DOHH2 (cell line): ENCODE results near the gene ARHGAP19.

Source experiments
- CTCF ChIP-seq: fragments of 200-600 bp; sonication (generic); IDR thresholded peaks from one replicate; pipeline ENCODE4 v1.5.1; 2014; ENCODE audit warnings: antibody characterized with exemption, mild to moderate bottlenecking, low read depth, low read length; ENCODE audit not compliant: poor library complexity, severe bottlenecking
- EZH2phosphoT487 ChIP-seq: fragments of 200-600 bp; sonication (generic); IDR thresholded peaks from 2 replicates; pipeline ENCODE4 v1.6.1; 2017; ENCODE audit warnings: borderline replicate concordance, mild to moderate bottlenecking, antibody characterized with exemption, low read length, moderate library complexity, mixed read lengths

- TF ChIP-seq CTCF (no peak), EZH2phosphoT487 (no peak)
Observed at GRCh38 chr10:97311111-97311626, 18.7 kb upstream of the ARHGAP19 start.
